ENCODE measurements around the gene GRAMD2B. TPM values are rescaled to one million over a fixed set of nuclear protein-coding genes. Genes with fewer than 3 reads are reported as not detected.
"Not testable (repeated sequence)": the region's sequence is repeated elsewhere in the genome, so short reads cannot be mapped to it uniquely, and the experiment has no call there.

GRAMD2B gene
- total RNA-seq (10 to 100 TPM in 1 of 2 donors, 1 to 10 TPM in 1; 8.3 to 11.7 TPM), total RNA-seq (8.8 to 9.7 reads per million in 2 donors)

GRCh38 chr5:126422994-126423788 is at the start of gene GRAMD2B:
TSS of gene GRAMD2B (plus strand) at chr5:126423409. CDS start at chr5:126423607, 198 bp downstream.
- peak within 1 kb of the TSS; percentile 92 for H3K4me3 Mint-ChIP-seq
- no peaks in the 10 kb centered on the region for H3K27me3 Mint-ChIP-seq
- DNase-seq (peak; percentile 43 to 51 (median 45)), ATAC-seq (peak; percentile 95)
- H3K4me1 Mint-ChIP-seq, result peaks cover 21% of the 10 kb centered on the region
- peak within 1 kb of the TSS; percentile 88 for H3K27ac Mint-ChIP-seq
- no peaks in the 10 kb centered on the region for H3K9me3 ChIP-seq (ENCODE audit: control insufficient read depth, low read length, poor library complexity, severe bottlenecking)
- H3K36me3 Mint-ChIP-seq (ENCODE audit: low read depth), result peaks cover 4% of the 10 kb centered on the region

DNA sequence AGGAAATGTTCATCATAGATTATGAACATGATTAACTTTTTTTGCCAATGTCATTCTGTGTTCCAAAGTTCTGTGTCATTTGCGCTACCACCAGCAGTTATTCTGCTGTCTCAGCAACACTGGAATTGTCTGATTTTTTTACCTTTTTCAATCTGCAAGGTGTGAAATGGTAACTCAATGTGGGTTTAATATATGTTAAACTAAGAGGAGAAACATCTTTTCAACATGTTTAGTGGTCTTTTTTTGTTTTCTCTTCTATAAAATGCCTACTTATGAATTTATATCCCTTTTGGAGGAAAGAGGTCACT is 49.1 kb upstream of the GRAMD2B start:
- Mint-ChIP-seq H3K36me3 (ENCODE audit: low read depth) (no peaks in the 10 kb centered on the region), H3K27ac (peak overlapping the region; percentile 53), H3K27me3 (no peaks in the 10 kb centered on the region), H3K4me3 (peak overlapping the region; percentile 4), H3K4me1 (peaks cover 11% of the 10 kb centered on the region)
- ATAC-seq (no peak), DNase-seq (no peak)
- H3K9me3 ChIP-seq (ENCODE audit: control insufficient read depth, low read length, poor library complexity, severe bottlenecking), result no peaks in the 10 kb centered on the region

GRCh38 chr5:126376443-126376842 is 46.8 kb upstream of the GRAMD2B start:
- Mint-ChIP-seq H3K4me1 (peaks cover 11% of the 10 kb centered on the region), H3K27ac (no peak overlapping the region), H3K27me3 (no peaks in the 10 kb centered on the region), H3K36me3 (ENCODE audit: low read depth) (no peaks in the 10 kb centered on the region), H3K4me3 (no peak overlapping the region)
- DNase-seq (no peak), ATAC-seq (no peak)
- no peaks in the 10 kb centered on the region for H3K9me3 ChIP-seq (ENCODE audit: control insufficient read depth, low read length, poor library complexity, severe bottlenecking)

DNA sequence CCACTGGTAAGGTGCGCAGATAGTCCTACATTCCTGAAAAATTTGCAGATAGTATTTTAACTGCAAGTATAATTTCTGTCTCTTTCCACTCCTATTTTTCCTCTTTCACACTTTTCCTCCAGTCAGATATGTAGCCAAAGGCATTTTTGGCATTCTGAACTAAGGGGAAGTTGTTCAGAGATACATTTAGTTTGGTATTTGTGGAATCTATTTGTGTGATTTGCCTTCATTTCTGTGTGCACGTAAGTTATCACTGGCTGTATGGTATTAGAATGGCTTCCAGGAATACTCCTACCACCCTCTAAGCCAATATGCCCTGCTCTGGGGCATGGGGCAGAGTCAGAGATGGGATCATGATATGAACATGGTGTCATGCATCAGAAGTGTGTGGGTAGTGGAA is 45.8 kb upstream of the GRAMD2B start:
- Mint-ChIP-seq H3K4me1 (peaks cover 11% of the 10 kb centered on the region), H3K36me3 (ENCODE audit: low read depth) (no peaks in the 10 kb centered on the region), H3K27ac (no peak overlapping the region), H3K27me3 (no peaks in the 10 kb centered on the region), H3K4me3 (no peak overlapping the region)
- ATAC-seq (no peak), DNase-seq (no peak)
- no peaks in the 10 kb centered on the region for H3K9me3 ChIP-seq (ENCODE audit: control insufficient read depth, low read length, poor library complexity, severe bottlenecking)

GRCh38 chr5:126380316-126380715 is 42.9 kb upstream of the GRAMD2B start:
- H3K36me3 Mint-ChIP-seq (ENCODE audit: low read depth); H3K4me1 Mint-ChIP-seq; DNase-seq; ATAC-seq; H3K9me3 ChIP-seq (ENCODE audit: control insufficient read depth, low read length, poor library complexity, severe bottlenecking); H3K4me3 Mint-ChIP-seq; H3K27ac Mint-ChIP-seq; H3K27me3 Mint-ChIP-seq: not testable (repeated sequence)

DNA sequence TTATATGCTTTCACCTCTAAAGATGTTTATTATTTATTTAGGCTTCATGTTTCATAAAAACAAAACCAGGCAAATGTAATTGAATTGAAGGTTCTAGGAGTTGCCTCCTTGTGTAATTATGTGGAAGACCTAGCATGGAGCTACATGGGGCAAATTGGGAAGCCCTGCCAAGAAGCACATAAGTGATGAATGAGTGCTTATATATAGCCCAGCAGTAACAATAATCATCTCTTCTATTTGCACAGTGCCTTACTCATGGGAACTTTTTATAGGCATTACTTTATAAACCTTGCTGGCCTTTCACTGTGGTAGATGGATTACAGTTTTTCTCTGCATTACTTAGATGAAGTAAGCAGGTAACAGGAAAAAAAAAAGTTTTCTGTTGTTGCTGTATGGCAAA is 40.0 kb upstream of the GRAMD2B start:
- H3K9me3 ChIP-seq (ENCODE audit: control insufficient read depth, low read length, poor library complexity, severe bottlenecking), result no peaks in the 10 kb centered on the region
- H3K4me3 Mint-ChIP-seq, result no peak overlapping the region
- H3K27me3 Mint-ChIP-seq, result peaks cover 10% of the 10 kb centered on the region
- no peaks in the 10 kb centered on the region for H3K36me3 Mint-ChIP-seq (ENCODE audit: low read depth)
- no peak for DNase-seq
- H3K27ac Mint-ChIP-seq, result no peak overlapping the region
- peaks cover 3% of the 10 kb centered on the region for H3K4me1 Mint-ChIP-seq
- ATAC-seq, result no peak

- H3K27ac Mint-ChIP-seq, result no peak overlapping the region
These were observed 39.4 kb upstream of the GRAMD2B start for GRCh38 chr5:126383776-126384175.

GRCh38 chr5:126384985-126385384 is 38.2 kb upstream of the GRAMD2B start:
- Mint-ChIP-seq H3K27me3 (peaks cover 10% of the 10 kb centered on the region), H3K4me3 (no peak overlapping the region)
- ATAC-seq, result no peak

More at GRCh38 chr5:126383776-126384175, 39.4 kb upstream of the GRAMD2B start:
- H3K4me3 Mint-ChIP-seq, result no peak overlapping the region
- H3K4me1 Mint-ChIP-seq, result peaks cover 3% of the 10 kb centered on the region
- ATAC-seq (no peak), DNase-seq (no peak)
- H3K27me3 Mint-ChIP-seq, result peaks cover 10% of the 10 kb centered on the region
- no peaks in the 10 kb centered on the region for H3K9me3 ChIP-seq (ENCODE audit: control insufficient read depth, low read length, poor library complexity, severe bottlenecking)
- H3K36me3 Mint-ChIP-seq (ENCODE audit: low read depth), result no peaks in the 10 kb centered on the region

DNA sequence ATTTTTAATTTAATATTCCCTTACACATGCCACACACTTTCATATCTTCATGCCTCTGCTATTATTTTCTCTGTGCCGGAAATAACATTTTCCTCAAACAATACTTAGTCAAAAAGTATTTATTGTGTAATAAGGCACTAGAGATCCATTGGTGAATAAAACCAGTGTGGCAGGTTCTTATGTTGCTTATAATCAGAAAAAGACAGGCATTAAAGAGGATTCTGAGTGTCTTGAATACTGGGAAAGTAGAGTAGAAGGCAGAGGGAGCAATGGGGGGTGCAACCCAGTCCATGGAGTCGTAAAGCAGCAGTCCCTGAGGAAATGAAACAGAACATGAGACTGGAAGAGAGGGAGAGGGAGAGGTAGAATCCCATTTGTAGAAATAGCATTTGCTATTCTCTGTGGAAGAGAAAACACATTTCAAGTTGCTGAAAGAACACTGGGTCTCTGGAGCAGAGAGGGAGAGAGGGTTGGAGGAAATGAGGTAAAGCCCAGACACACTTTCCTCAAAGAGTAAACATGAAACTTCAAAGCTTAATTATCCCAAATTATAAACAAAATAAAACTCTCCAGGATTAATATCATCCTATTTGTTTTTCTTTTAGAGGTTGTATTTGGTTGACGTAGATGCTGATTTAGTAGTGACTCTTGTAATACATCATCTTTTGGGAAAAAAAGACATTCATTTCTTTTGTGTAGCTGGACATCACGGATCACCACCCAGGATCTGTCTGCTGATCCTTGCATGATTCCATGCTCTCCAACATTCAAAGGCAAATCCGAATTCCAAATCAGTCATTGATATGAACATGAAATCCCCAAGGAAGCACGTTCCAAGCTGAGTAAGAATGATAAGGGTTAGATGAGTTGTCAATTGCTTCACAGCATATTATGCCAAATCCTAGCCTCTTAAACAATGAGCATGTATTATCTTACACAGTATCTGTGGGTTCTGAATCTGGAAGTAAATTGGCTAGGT is 37.4 kb upstream of the GRAMD2B start:
- DNase-seq (no peak), ATAC-seq (no peak)
- peaks cover 10% of the 10 kb centered on the region for H3K27me3 Mint-ChIP-seq
- H3K36me3 Mint-ChIP-seq (ENCODE audit: low read depth), result no peaks in the 10 kb centered on the region
- no peak overlapping the region for H3K4me3 Mint-ChIP-seq
- no peak overlapping the region for H3K27ac Mint-ChIP-seq
- peaks cover 5% of the 10 kb centered on the region for H3K4me1 Mint-ChIP-seq
- H3K9me3 ChIP-seq (ENCODE audit: control insufficient read depth, low read length, poor library complexity, severe bottlenecking), result no peaks in the 10 kb centered on the region

More at GRCh38 chr5:126384985-126385384, 38.2 kb upstream of the GRAMD2B start:
- Mint-ChIP-seq H3K27ac (no peak overlapping the region), H3K36me3 (ENCODE audit: low read depth) (no peaks in the 10 kb centered on the region), H3K4me1 (peaks cover 5% of the 10 kb centered on the region)
- H3K9me3 ChIP-seq (ENCODE audit: control insufficient read depth, low read length, poor library complexity, severe bottlenecking), result no peaks in the 10 kb centered on the region
- no peak for DNase-seq

- Mint-ChIP-seq H3K4me1 (peaks cover 5% of the 10 kb centered on the region), H3K4me3 (no peak overlapping the region), H3K27me3 (peaks cover 10% of the 10 kb centered on the region), H3K27ac (no peak overlapping the region), H3K36me3 (ENCODE audit: low read depth) (no peaks in the 10 kb centered on the region)
- DNase-seq, result no peak
- no peak for ATAC-seq
- no peaks in the 10 kb centered on the region for H3K9me3 ChIP-seq (ENCODE audit: control insufficient read depth, low read length, poor library complexity, severe bottlenecking)
These were observed 34.0 kb upstream of the GRAMD2B start for GRCh38 chr5:126389179-126389578.

- DNase-seq (no peak), ATAC-seq (no peak)
- H3K9me3 ChIP-seq (ENCODE audit: control insufficient read depth, low read length, poor library complexity, severe bottlenecking), result no peaks in the 10 kb centered on the region
- Mint-ChIP-seq H3K27me3 (peaks cover 10% of the 10 kb centered on the region), H3K36me3 (ENCODE audit: low read depth) (no peaks in the 10 kb centered on the region), H3K4me1 (peaks cover 5% of the 10 kb centered on the region), H3K27ac (no peak overlapping the region), H3K4me3 (no peak overlapping the region)
These were observed 33.2 kb upstream of the GRAMD2B start for GRCh38 chr5:126390051-126390450.

GRCh38 chr5:126391386-126391785 is 31.8 kb upstream of the GRAMD2B start:
- ATAC-seq (no peak), DNase-seq (no peak)
- no peaks in the 10 kb centered on the region for H3K27me3 Mint-ChIP-seq
- no peaks in the 10 kb centered on the region for H3K9me3 ChIP-seq (ENCODE audit: control insufficient read depth, low read length, poor library complexity, severe bottlenecking)
- H3K4me3 Mint-ChIP-seq, result no peak overlapping the region
- H3K4me1 Mint-ChIP-seq, result peaks cover 2% of the 10 kb centered on the region
- H3K36me3 Mint-ChIP-seq (ENCODE audit: low read depth), result no peaks in the 10 kb centered on the region
- H3K27ac Mint-ChIP-seq, result no peak overlapping the region

DNA sequence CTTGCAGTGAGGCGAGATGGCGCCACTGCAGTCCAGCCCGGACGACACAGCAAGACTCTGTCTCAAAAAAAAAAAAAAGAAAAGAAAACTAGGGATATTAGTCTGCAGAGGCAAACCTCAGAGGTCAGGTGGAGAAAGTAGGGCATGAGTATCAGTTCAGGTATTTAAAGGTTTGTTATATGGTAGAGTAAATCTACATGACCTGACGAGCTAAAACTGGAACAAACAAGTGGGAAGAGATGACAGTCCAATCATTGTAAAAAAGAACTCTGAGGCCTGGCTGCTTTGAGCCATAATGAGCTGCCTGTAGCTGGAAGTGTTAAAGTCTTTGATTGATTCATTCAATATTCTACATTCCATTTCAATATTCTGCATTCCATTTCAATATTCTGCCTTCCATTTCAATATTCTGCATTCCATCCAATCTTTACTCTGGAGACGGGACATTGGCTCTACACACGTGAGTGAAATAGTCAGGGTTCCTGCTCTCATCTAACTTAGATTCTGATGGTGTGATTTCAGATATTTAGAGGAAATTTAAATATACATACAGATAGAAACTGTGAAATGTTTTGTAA is 28.9 kb upstream of the GRAMD2B start:
- Mint-ChIP-seq H3K27me3 (no peaks in the 10 kb centered on the region), H3K4me1 (peaks cover under 1% of the 10 kb centered on the region), H3K4me3 (no peak overlapping the region), H3K36me3 (ENCODE audit: low read depth) (peaks cover 4% of the 10 kb centered on the region), H3K27ac (peak overlapping the region; percentile 78)
- H3K9me3 ChIP-seq (ENCODE audit: control insufficient read depth, low read length, poor library complexity, severe bottlenecking), result no peaks in the 10 kb centered on the region
- no peak for DNase-seq
- no peak for ATAC-seq
